HCT116 (cell line): ENCODE data around the gene CTIF. TPM values are rescaled to one million over a fixed set of nuclear protein-coding genes. Genes with fewer than 3 reads are reported as not detected.

Experiments
- ATAC-seq: fragments of 200-7000 bp; cut with Tn5 transposase; 2 replicates; pipeline ENCODE4 v1.9.1; 2020; ENCODE audit warnings: mild to moderate bottlenecking, moderate library complexity
- BruUV-seq: library from RNA; stranded (reverse); fragments of 400-500 nt; replicated peaks from 2 replicates; lab custom pipeline; 2021; lab: Mats Ljungman, UMichigan
- CTCF ChIA-PET: fragments of 300-600 bp; sonication (Branson Sonifier 250); formaldehyde crosslinking; loops from one replicate; lab custom pipeline; 2021; ENCODE audit warnings: antibody characterized with exemption; lab: Charles Lee
- POLR2A ChIA-PET: fragments of 300-600, 350-600 bp; sonication (Branson Sonifier 250); formaldehyde crosslinking; loops from one replicate; lab custom pipeline; 2021; ENCODE audit warnings: antibody characterized with exemption; lab: Charles Lee
- RAD21 ChIA-PET, 2 experiments: fragments of 300-600 bp; sonication (Branson Sonifier 250); formaldehyde crosslinking; loops; one replicate each; lab custom pipeline; 2023; ENCODE audit warnings: low total read pairs in 2 of 2; ENCODE audit not compliant: uncharacterized antibody in 2 of 2, unreplicated experiment in 2 of 2, low non-redundant PET in 1 of 2; lab: Charles Lee
- DNase-seq: peaks from one replicate; pipeline ENCODE4 v3.0.0-alpha.2; 2010; ENCODE audit warnings: low read depth, low spot score
- H2AFZ ChIP-seq: fragments of 200-600 bp; shearing (Covaris generic), sonication (generic); 2 replicates; pipeline ENCODE4 v1.6.1; 2017; ENCODE audit warnings: low read depth, mixed run types, mixed read lengths, antibody characterized with exemption, low read length; ENCODE audit not compliant: poor library complexity, severe bottlenecking
- H3K27ac ChIP-seq: 2 replicates; pipeline ENCODE4 v1.5.1; 2012; ENCODE audit warnings: low read depth, low read length
- H3K27me3 ChIP-seq: fragments of 200-600 bp; sonication (generic); 2 replicates; pipeline ENCODE4 v1.6.1; 2016; ENCODE audit warnings: mixed run types, low read length, mixed read lengths; ENCODE audit not compliant: insufficient read depth
- H3K36me3 ChIP-seq, 2 experiments: fragments of 200-500 bp in 1 of 2; fragments of 200-600 bp in 1 of 2; sonication (Bioruptor generic) in 1 of 2; sonication (generic) in 1 of 2; 2 replicates each; pipeline versions ENCODE4 v1.5.1 to v1.6.1; 2014 to 2016; ENCODE audit warnings: low read length in 2 of 2, inconsistent platforms in 1 of 2, mixed read lengths in 1 of 2, mixed run types in 1 of 2; ENCODE audit not compliant: insufficient read depth in 2 of 2, control insufficient read depth in 1 of 2
- H3K4me1 ChIP-seq, 2 experiments: fragments of 200-600 bp in 1 of 2; sonication (generic) in 1 of 2; 2 replicates each; pipeline versions ENCODE4 v1.5.1 to v1.6.1; 2012 to 2017; ENCODE audit warnings: low read length in 2 of 2, inconsistent platforms in 1 of 2, mild to moderate bottlenecking in 1 of 2, mixed read lengths in 1 of 2, mixed run types in 1 of 2, moderate library complexity in 1 of 2; ENCODE audit not compliant: insufficient read depth in 2 of 2, control insufficient read depth in 1 of 2
- H3K4me2 ChIP-seq: fragments of 200-600 bp; sonication (generic); 2 replicates; pipeline ENCODE4 v1.6.1; 2017; ENCODE audit warnings: mixed run types, low read length, mixed read lengths
- H3K4me3 ChIP-seq, 2 experiments: fragments of 200-600 bp in 1 of 2; sonication (generic) in 1 of 2; replicated peaks in 1 of 2; 2 replicates each; pipeline ENCODE4 v1.5.1; 2011 to 2016; ENCODE audit warnings: low read length in 2 of 2, control low read depth in 1 of 2, low read depth in 1 of 2, mild to moderate bottlenecking in 1 of 2, mixed read lengths in 1 of 2, mixed run types in 1 of 2
- H3K79me2 ChIP-seq: fragments of 200-600 bp; sonication (generic); 2 replicates; pipeline ENCODE4 v1.6.1; 2017; ENCODE audit warnings: mild to moderate bottlenecking, mixed run types, low read length, moderate library complexity, mixed read lengths; ENCODE audit not compliant: insufficient read depth
- H3K9ac ChIP-seq: fragments of 200-600 bp; sonication (generic); 2 replicates; pipeline ENCODE4 v1.6.1; 2016; ENCODE audit warnings: low read length, mixed read lengths
- H3K9me2 ChIP-seq: fragments of 200-600 bp; sonication (generic), shearing (Covaris generic); 2 replicates; pipeline ENCODE4 v1.6.1; 2017; ENCODE audit warnings: mixed run types, mild to moderate bottlenecking, moderate library complexity; ENCODE audit not compliant: insufficient read depth
- H3K9me3 ChIP-seq, 2 experiments: fragments of 200-500 bp in 1 of 2; fragments of 200-600 bp in 1 of 2; sonication (Bioruptor generic) in 1 of 2; sonication (generic) in 1 of 2; 2 replicates each; pipeline ENCODE4 v1.6.1; 2014 to 2017; ENCODE audit warnings: low read length in 2 of 2, mixed read lengths in 2 of 2, inconsistent platforms in 1 of 2, low read depth in 1 of 2, mild to moderate bottlenecking in 1 of 2, mixed run types in 1 of 2, moderate library complexity in 1 of 2; ENCODE audit not compliant: control insufficient read depth in 1 of 2, insufficient read depth in 1 of 2
- H4K20me1 ChIP-seq: fragments of 200-600 bp; sonication (generic), shearing (Covaris generic); 2 replicates; pipeline ENCODE4 v1.6.1; 2017; ENCODE audit warnings: mixed run types, mild to moderate bottlenecking, moderate library complexity; ENCODE audit not compliant: insufficient read depth
- CBX3 ChIP-seq: IDR thresholded peaks from 2 replicates; pipeline ENCODE4 v1.6.1; 2012; ENCODE audit warnings: low read depth
- EGR1 ChIP-seq: IDR thresholded peaks from 2 replicates; pipeline ENCODE4 v1.6.1; 2012; ENCODE audit warnings: low read depth
- TCF7L2 ChIP-seq: IDR thresholded peaks from 2 replicates; pipeline ENCODE4 v1.7.0; 2011; ENCODE audit warnings: borderline replicate concordance, inconsistent platforms; ENCODE audit not compliant: insufficient read depth, insufficient read length; ENCODE audit errors: extremely low read depth
- YY1 ChIP-seq: IDR thresholded peaks from 2 replicates; pipeline ENCODE4 v1.6.1; 2011; ENCODE audit warnings: low read length, low read depth, moderate library complexity, mild to moderate bottlenecking; ENCODE audit not compliant: insufficient replicate concordance; ENCODE audit errors: extremely low read depth
- intact Hi-C: fragments of 100-400 bp; cut with micrococcal nuclease; formaldehyde crosslinking; loops from 2 replicates; pipeline ENCODE4 v1.10.0; 2022
- total RNA-seq: library from RNA; stranded (reverse); gene quantifications from one replicate; pipeline ENCODE4 v1.2.1, GENCODE V29; 2021; ENCODE audit not compliant: unreplicated experiment
- TF ChIP-seq, protein P1 (sequence below): IDR thresholded peaks from 2 replicates; pipeline ENCODE4 v1.6.1; 2012; ENCODE audit warnings: low read depth
- TF ChIP-seq, protein P2 (sequence below): IDR thresholded peaks from 2 replicates; pipeline ENCODE4 v1.6.1; 2011; ENCODE audit warnings: mild to moderate bottlenecking, low read length, moderate library complexity; ENCODE audit not compliant: insufficient replicate concordance; ENCODE audit errors: extremely low read depth

The CTIF gene
- total RNA-seq, 1 experiment from 2014 or later = 19.7 TPM

DNA sequence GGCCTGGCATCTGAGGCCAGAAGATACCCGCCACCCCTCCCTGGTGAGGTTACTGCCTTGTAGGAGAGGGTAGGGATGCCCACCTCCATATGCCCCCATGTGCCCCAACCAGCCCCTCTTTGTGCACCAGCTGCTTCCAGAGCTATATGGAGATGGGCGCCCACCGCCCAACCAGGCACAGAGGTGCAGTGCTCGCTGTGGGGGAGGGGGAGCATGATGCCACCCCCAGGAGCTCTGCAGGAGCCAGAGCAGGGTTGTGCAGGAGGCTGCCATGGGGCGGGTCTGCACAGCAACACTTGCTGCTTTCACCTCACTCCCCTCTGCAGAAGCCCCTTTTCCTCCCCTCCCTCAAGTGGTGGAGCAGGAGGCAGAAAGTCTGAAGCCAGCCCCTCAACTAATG, 237.3 kb downstream of the CTIF start:
- BruUV-seq = no TSS peak

More for the DNA sequence above, 237.3 kb downstream of the CTIF start:
- Histone ChIP-seq H3K36me3 (no peaks in the 10 kb centered on the region), H3K9me2 (no peaks in the 10 kb centered on the region), H3K27me3 (no peaks in the 10 kb centered on the region), H3K9me3 (no peaks in the 10 kb centered on the region), H4K20me1 (no peaks in the 10 kb centered on the region), H2AFZ (no peak overlapping the region), H3K4me3 (no peak overlapping the region), H3K27ac (no peak overlapping the region), H3K4me2 (no peak overlapping the region), H3K4me1 (peaks cover 5 to 12% of the 10 kb centered on the region in 2 experiments; a peak in 3 of 4 replicates), H3K9ac (no peak overlapping the region), H3K79me2 (no peaks in the 10 kb centered on the region)
- ChIA-PET POLR2A (no interaction called here), CTCF (interaction anchor here (0.6 to 1.6 kb wide), 8 partner anchors 15 to 462 kb away, joined by 3 to 9 read pairs (median 3); no protein-coding TSS in a partner anchor), RAD21 (interaction anchor here (0.6 to 1.5 kb wide), 2 partner anchors 137 to 403 kb away, joined by 3 read pairs; no protein-coding TSS in a partner anchor)
- TF ChIP-seq, protein P1, sequence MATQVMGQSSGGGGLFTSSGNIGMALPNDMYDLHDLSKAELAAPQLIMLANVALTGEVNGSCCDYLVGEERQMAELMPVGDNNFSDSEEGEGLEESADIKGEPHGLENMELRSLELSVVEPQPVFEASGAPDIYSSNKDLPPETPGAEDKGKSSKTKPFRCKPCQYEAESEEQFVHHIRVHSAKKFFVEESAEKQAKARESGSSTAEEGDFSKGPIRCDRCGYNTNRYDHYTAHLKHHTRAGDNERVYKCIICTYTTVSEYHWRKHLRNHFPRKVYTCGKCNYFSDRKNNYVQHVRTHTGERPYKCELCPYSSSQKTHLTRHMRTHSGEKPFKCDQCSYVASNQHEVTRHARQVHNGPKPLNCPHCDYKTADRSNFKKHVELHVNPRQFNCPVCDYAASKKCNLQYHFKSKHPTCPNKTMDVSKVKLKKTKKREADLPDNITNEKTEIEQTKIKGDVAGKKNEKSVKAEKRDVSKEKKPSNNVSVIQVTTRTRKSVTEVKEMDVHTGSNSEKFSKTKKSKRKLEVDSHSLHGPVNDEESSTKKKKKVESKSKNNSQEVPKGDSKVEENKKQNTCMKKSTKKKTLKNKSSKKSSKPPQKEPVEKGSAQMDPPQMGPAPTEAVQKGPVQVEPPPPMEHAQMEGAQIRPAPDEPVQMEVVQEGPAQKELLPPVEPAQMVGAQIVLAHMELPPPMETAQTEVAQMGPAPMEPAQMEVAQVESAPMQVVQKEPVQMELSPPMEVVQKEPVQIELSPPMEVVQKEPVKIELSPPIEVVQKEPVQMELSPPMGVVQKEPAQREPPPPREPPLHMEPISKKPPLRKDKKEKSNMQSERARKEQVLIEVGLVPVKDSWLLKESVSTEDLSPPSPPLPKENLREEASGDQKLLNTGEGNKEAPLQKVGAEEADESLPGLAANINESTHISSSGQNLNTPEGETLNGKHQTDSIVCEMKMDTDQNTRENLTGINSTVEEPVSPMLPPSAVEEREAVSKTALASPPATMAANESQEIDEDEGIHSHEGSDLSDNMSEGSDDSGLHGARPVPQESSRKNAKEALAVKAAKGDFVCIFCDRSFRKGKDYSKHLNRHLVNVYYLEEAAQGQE = no peak
- no peak for TF ChIP-seq TCF7L2
- TF ChIP-seq, protein P2, sequence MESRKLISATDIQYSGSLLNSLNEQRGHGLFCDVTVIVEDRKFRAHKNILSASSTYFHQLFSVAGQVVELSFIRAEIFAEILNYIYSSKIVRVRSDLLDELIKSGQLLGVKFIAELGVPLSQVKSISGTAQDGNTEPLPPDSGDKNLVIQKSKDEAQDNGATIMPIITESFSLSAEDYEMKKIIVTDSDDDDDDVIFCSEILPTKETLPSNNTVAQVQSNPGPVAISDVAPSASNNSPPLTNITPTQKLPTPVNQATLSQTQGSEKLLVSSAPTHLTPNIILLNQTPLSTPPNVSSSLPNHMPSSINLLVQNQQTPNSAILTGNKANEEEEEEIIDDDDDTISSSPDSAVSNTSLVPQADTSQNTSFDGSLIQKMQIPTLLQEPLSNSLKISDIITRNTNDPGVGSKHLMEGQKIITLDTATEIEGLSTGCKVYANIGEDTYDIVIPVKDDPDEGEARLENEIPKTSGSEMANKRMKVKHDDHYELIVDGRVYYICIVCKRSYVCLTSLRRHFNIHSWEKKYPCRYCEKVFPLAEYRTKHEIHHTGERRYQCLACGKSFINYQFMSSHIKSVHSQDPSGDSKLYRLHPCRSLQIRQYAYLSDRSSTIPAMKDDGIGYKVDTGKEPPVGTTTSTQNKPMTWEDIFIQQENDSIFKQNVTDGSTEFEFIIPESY = no peak
- TF ChIP-seq EGR1 = no peak
- TF ChIP-seq YY1 = no peak
- TF ChIP-seq CBX3 = no peak
- ATAC-seq (no peak), DNase-seq (no peak)
- intact Hi-C loops = loop anchor here (2.0 to 10.0 kb wide), 4 partner anchors 169 to 463 kb away; no protein-coding TSS in a partner anchor
